Right lobe of liver (tissue), 4 donors: ENCODE measurements around the gene CTDSP2.

Source experiments
- POLR2A ChIP-seq: fragments of 450-650 bp; IDR thresholded peaks from one replicate; pipeline ENCODE4 v1.6.1; 2017; ENCODE audit warnings: antibody characterized with exemption, mild to moderate bottlenecking
- TF ChIP-seq, protein P1 (sequence below), 4 donors: fragments of 200-600 bp in 3 of 4; fragments of 450-650 bp in 1 of 4; IDR thresholded peaks; one replicate each; pipeline versions ENCODE4 v1.5.1 to v1.8.0; 2016 to 2022; ENCODE audit warnings: antibody characterized with exemption in 4 of 4, mild to moderate bottlenecking in 2 of 4
- donor health status: DM: no; HTN: no; CAD: no.
- donor health status: DM: no; HTN: no; CAD: no.
- donor health status: DM: no; HTN: yes; CAD: no.

DNA sequence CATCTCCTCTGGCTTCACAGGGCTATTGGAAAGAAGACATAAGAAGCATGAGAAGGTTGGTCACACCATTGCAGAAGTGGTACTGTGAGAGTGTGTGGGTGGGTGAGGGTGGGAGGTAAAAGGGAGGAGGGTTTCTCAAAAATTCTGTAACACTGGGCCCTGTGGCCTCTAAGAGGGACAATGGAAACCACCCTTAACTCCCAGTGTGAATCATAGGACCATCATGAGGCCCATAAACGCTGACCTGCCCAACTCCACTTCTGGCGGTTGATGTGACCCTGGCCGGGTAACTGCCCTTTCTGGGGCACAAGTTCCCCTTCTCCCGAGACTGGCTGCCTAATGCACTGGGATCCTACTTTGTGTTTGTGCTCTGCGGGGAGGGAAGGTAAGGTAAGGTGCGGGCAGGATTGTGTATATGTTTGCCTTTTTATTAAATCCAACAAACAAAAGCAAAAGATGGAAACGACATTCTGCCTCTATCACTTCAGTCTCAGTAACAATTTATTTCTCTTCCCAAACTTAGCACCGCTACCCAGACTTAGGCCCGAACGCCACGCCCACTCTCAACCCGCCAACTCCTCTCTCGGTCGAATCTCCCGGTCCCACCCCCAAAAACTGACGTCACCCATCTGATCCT lies 75.2 kb downstream of the CTDSP2 start:
- TF ChIP-seq, protein P1, sequence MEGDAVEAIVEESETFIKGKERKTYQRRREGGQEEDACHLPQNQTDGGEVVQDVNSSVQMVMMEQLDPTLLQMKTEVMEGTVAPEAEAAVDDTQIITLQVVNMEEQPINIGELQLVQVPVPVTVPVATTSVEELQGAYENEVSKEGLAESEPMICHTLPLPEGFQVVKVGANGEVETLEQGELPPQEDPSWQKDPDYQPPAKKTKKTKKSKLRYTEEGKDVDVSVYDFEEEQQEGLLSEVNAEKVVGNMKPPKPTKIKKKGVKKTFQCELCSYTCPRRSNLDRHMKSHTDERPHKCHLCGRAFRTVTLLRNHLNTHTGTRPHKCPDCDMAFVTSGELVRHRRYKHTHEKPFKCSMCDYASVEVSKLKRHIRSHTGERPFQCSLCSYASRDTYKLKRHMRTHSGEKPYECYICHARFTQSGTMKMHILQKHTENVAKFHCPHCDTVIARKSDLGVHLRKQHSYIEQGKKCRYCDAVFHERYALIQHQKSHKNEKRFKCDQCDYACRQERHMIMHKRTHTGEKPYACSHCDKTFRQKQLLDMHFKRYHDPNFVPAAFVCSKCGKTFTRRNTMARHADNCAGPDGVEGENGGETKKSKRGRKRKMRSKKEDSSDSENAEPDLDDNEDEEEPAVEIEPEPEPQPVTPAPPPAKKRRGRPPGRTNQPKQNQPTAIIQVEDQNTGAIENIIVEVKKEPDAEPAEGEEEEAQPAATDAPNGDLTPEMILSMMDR (IDR thresholded peaks at IDR 0.05), result no peak
- no peak for TF ChIP-seq POLR2A
